Fibroblast of skin of right quadriceps (primary cell): ENCODE results near the gene UQCRH.
"Not testable (repeated sequence)": the region's sequence is repeated elsewhere in the genome, so short reads cannot be mapped to it uniquely, and the experiment has no call there.

Experiments used
- DNase-seq: peaks from one replicate; pipeline ENCODE4 v3.0.0-alpha.2; 2013

The UQCRH gene

DNA sequence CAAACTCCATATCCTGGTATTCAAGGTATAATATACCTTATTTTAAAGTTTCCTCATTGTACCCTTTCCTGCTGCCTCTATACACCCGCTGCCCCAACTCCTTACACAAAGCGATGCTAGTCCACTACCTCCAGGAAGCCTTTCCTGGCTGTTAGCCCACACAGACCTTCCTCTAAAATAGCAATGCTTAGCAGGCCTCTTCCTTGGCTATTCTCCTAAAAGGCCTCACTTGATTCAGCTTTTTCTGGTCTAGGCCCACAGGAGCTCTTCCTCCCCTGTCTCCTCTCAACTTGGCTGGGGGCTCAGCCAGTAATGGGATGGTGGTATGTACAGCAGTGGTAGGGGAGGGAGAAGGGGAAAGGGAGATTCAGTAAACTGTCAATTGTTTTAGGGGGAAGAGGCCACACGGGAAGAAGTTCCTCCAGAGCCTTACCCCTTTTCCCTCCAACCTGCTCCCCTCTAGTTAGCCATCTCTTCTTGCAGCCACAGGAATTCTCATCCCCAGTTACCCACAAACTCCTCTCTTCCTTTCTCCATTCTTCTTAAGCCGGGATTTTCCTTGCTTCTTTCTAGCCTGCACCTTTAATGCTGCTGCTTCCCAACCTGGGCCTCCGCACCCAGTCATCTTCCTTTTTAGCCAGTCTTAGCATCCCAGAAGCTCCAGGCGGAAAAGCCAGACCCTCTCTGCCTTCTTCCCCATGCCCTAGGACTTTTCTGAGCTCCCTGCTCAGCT is 2.7 kb upstream of the UQCRH start:
- peak; percentile 39 for DNase-seq

DNA sequence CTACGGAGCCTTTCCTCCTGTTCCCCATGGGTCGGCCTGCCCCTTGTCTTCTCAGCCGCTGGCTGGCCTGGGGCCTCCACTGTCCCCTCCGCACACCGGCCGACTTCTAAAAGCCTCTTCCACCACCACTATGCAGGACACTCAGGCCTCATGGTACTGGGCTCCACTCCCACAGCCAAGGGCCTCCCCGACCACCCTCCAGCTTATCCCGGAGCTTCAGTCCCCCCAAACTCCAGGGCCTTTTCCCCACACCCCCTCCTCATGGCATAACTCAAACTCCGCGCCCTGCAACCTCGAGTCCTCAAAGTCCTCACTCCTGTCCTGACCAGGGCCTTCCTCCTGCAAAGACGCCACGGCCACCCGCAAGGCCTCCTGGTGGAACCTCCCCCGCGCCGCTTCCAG is 2.1 kb upstream of the UQCRH start:
- no peak for DNase-seq

DNA sequence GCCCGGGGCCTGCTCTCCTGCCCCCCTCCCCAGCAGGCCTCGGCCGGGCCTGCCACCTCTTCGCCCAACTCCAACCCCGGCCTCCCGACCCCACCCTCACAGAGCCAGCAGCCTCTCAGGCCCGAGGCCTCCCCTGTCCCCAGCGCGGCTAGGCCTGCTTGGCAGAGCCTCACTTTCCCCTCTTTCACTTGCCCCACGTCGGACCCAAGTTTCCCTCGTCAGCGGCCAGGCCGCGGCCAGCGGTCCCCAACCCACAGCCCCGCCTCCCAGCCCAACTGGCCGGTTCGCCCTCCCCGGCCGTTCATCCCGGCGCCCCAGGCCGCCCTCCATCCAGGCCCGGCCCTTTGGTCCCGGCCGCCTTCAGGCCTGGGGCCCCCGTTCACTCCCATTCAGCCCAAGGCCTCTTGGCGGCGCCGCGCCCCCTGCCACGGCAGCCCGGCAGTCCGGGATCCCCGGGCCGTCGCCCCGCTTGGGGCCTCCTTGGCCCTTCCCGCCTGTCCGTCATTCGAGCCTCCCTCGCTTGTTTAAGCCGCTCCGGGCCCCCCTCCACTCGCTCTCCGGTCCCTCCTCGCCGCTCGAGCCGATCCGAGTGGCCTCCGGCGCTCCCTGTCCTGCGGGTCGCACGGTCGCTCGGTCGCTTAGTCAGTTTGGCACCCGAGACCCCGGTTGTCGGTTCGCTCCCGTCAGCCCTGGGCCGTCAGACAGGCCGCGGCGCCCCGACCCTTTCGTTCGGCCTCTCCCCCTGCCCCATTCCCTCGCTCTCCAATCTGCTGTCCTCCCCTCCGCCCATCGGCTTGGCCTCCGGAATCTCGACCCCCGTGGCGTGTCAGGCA is 1.5 kb upstream of the UQCRH start:
- DNase-seq, result peak; percentile 57

DNA sequence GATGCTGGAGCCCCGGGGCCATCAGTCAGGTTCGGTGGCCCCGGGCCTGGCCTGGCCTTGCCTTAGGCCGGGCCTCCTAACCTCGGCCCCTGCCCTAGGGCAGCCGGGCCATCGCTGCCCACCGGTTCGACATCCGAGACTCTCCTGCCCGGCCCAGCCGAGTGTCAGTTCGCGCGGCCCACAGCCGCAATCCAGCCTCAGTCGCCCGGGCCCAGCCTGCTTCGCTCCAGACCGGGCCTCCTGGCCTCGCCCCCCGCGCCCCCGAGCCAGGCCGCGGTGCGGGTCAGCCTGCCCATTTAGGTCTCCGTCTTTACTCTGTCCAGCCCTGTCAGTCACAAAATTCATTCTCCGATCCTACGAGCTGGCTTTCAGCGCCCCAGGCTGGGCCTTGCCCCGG is 859 bp upstream of the UQCRH start:
- no peak for DNase-seq

DNA sequence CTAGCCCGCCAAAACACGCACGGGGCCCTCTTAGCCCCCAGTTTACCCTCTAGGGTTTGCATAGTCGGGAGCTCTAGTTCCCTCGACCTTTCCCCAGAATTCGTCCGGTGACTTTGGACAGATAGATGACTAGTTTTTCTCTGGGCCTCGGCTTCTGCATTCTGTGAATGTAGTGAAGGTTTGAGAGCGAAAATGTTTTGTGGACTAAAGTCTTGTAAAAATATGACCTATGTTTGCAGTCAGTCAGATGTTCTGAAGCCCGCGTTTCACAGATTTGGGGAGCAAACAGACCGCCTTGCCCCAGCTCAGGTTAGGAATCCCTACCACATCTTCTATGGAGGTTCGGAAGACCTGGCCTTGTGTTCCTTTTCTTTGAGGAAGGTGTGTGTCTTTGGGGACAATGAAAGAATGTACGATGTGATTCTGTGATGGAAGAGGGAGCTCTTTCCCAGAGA is 401 bp downstream of the UQCRH start:
- no peak for DNase-seq

DNA sequence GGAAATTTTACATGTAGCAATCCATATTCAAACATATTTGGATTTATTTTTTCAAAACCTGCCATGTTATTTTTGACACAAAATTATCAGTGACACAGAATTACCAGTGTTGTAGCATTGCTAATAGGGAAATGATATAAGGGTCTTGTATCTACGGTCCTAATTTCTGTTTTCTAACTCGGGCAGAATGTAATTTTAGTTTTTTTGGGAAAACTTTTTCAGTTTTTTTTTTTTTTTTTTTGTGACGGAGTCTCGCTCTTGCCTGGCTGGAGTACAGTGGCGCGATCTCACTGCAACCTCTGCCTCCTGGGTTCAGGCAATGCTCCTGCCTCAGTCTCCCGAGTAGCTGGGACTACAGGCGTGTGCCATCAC is 2.6 kb downstream of the UQCRH start:
- no peak for DNase-seq

DNA sequence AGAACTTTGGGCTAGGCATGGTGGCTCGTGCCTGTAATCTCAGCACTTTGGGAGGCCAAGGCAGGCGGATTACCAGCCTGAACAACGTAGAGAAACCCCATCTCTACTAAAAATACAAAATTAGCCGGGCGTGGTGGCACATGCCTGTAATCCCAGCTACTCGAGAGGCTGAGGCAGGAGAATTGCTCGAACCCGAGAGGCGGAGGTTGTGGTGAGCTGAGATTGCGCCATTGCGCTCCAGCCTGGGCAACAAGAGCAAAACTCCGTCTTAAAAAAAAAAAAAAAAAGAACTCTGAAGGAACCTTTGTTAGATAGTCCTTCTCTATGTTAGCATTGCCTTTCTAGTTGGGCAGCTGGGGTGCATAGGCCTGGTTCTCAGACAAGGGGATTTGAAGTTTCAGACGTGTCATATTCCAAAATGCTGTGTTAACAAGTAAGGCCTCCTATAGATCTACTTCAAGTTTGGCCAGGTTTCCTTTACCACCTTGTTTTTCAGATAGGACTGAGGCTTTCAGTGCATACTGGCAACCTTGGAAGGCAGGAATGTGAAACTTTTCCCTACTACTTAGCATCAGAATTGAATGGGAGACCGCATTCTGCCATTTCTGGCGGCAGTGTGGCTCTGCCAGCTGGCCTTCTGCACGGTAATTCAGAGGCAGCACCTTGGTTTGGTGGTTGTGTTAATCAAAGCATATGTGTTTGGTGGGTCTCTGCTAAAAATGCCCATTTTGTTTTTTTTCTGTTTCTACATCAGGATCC is 6.1 kb downstream of the UQCRH start:
- DNase-seq, result no peak

DNA sequence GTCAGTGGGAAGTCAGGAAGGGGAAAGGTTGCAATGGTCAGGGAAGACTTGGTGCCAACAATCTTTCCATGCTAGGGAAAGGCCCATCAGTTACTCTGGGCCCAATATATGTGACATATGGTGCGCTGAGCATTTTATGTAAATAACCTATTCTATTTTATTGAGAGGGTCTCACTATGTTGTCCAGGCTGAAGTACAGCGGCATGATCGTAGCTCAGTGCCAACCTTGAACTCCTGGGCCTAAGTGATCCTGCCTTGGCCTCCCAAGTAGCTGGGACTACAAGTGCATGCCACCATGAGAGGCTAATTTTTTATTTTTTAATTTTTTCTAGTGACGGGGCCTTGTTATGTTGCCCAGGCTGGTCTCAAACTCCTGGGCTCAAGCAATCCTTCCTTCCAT is 6.8 kb downstream of the UQCRH start:
- no peak for DNase-seq

DNA sequence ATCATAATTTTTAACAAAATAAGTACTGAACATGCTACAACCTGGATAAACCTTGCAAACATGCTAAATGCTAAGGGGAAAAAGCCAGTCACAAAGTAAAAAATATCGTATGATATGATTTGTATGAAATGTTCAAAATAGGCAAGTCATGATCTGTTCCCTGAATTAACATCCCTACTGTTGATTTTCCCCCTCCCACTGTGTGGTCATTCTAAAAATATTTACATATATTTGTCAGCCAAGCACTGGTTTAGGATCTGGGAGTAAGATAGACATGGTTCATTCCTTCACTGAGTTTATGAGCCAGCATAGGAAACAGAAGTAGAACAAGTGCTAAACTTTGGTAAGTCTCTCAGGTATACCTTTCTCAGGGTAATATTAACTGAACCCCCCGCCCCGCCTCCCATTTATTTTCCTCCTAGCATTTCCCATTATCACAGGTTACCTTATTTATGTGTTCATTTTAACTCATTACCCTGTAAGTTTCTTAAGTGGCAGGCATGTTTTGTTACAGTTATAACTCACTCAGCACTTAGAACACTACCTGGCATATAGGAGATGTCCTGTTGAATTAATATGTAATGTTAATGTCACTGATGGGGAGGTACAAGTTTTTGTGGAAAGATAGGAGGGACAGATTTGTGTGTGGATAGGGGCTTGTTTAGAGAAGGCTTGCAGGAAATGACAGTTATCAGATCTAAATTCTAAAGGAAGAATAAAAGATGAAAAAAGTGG is 12.3 kb downstream of the UQCRH start:
- peak; percentile 41 for DNase-seq

DNA sequence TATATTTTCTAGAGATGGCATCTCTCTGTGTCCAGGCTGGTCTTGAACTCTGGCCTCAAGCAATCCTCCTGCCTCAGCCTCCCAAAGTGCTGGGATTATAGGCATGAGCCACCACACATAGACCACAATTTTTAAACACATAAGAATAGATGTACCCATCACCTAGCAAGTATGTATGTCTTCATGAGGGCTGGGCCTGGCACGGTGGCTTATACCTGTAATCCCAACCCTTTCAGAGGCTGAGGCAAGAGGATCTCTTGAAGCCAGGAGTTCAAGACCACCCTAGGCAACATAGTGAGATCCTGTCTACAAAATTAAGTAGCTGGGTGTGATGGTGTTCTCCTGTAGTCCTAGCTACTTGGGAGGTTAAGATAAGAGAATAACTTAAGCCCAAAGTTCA is 13.8 kb downstream of the UQCRH start:
- DNase-seq, result no peak

DNA sequence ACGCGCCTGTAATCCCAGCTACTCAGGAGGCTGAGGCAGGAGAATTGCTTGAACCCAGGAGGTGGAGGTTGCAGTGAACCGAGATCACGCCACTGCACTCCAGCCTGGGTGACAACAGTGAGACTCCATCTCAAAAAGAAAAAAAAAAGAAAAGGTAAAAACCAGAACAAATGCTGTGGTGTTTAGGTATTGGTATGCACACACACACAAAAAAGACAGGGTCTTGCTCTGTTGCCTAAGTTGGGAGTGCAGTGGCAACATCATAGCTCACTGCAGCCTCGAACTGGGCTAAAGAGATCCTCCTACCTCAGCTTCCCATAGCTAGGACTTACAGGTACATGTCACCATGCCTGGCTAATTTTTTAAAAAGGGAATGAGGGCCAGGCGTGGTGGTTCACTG is 15.8 kb downstream of the UQCRH start:
- not testable (repeated sequence) for DNase-seq

DNA sequence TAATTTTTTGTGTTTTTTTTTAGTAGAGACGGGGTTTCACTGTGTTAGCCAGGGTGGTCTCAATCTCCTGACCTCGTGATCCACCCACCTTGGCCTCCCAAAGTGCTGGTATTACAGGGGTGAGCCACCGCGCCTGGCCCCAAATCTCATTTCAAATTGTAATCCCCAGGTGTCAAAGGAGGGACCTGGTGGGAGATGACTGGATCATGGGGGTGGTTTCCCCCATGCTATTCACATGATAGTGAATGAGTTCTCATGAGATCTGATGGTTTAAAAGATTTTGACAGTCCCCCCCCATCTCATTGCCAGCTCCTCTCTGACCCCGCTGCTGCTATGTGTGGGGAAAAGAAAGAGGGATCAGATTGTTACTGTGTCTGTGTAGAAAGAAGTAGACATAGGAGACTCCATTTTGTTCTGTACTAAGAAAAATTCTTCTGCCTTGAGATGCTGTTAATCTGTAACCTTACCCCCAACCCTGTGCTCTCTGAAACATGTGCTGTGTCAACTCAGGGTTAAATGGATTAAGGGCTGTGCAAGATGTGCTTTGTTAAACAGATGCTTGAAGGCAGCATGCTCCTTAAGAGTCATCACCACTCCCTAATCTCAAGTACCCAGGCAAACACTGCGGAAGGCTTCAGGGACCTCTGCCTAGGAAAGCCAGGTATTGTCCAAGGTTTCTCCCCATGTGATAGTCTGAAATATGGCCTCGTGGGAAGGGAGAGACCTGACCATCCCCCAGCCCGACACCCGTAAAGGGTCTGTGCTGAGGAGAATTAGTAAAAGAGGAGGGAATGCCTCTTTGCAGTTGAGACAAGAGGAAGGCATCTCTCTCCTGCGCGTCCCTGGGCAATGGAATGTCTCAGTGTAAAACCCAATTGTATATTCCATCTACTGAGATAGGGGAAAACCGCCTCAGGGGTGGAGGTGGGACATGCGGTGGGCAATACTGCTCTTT is 16.7 kb downstream of the UQCRH start:
- DNase-seq, result not testable (repeated sequence)

DNA sequence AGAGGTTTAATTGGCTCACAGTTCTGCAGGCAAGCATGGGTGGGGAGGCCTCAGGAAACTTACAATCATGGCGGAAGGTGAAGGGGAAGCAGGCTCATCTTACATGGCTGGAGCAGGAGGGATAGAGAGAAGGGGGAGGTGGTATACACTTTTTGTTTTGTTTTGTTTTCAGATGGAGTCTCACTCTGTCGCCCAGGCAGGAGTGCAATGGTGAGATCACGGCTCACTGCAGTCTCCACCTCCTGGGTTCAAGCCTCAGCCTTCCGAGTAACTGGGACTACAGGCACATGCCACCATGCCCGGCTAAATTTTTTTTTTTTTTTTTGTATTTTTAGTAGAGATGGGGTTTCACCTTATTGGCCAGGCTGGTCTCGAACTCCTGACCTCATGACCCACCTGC is 18.7 kb downstream of the UQCRH start:
- DNase-seq, result not testable (repeated sequence)

DNA sequence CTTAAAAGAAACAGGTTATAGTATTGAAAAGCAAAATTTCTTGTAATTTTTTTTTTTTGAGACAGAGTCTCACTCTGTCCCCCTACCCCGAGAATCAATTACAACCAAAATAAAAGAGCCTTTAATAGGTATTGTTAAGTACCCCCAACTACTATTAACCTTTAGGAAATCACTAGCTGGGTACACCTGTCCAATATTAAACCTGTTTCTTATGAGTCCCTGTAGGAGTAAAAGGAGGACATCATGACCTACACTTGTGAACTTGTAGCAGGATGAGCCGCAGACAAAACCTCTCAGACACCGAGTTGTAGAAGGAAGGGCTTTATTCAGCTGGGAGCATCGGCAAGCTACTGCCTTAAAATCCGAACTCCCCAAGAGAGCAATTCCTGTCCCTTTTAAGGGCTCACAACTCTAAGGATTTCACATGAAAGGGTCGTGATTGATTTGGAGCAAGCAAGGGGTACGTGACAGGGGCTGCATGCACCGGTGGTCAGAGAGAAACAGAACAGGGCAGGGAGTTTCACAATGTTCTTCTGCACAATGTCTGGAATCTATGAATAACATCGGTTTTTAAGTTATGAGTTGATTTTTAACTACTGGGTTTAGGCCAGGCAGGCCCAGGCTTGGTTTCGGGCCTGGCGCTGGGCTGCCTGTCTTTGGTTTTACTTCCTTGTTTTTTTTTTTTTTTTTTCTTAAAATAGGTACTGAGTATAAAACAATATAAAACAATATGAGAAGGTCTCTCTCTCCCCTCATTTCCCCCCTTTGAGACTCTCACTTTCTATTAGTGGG is 22.0 kb downstream of the UQCRH start:
- DNase-seq, result not testable (repeated sequence)

DNA sequence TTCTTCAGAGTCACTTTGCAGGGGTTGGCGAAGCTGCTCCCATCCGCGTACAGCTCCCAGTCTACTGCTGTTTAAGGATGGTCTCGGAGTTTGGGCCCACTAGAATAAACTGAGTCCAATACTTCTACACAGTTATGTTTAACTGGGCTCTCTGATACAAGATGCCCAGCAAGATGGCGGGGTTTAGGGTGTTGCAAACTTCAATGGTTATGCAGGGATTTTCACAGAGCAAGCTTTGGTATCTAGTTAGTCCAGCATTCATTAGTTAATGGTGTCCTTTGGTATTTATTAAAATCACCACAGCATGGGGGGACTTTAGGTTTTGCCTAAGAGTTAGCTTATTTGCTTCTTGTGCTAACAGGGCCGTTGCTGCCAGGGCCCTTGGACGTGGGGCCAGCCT is 24.7 kb downstream of the UQCRH start:
- DNase-seq, result not testable (repeated sequence)

DNA sequence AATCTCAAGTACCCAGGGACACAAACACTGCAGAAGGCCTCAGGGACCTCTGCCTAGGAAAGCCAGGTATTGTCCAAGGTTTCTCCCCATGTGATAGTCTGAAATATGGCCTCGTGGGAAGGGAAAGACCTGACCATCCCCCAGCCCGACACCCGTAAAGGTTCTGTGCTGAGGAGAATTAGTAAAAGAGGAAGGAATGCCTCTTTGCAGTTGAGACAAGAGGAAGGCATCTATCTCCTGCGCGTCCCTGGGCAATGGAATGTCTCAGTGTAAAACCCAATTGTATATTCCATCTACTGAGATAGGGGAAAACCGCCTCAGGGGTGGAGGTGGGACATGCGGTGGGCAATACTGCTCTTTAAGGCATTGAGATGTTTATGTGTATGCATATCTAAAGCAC is 26.3 kb downstream of the UQCRH start:
- DNase-seq, result not testable (repeated sequence)

DNA sequence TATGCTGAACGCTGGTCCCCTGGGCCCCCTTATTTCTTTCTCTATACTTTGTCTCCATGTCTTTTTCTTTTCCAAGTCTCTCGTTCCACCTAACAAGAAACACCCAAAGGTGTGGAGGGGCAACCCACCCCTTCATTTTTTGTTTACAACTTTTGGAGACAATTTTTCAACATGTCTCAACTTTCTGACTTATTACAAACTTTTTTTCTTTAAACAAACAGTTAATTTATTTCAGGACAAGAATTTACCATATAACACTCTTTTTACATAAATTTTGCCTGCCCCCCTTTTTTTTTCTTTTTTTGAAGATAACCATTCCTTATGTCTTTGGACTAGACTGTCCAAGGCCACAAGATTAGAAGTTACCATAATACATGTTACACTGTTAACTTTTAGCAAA is 26.9 kb downstream of the UQCRH start:
- DNase-seq, result not testable (repeated sequence)

DNA sequence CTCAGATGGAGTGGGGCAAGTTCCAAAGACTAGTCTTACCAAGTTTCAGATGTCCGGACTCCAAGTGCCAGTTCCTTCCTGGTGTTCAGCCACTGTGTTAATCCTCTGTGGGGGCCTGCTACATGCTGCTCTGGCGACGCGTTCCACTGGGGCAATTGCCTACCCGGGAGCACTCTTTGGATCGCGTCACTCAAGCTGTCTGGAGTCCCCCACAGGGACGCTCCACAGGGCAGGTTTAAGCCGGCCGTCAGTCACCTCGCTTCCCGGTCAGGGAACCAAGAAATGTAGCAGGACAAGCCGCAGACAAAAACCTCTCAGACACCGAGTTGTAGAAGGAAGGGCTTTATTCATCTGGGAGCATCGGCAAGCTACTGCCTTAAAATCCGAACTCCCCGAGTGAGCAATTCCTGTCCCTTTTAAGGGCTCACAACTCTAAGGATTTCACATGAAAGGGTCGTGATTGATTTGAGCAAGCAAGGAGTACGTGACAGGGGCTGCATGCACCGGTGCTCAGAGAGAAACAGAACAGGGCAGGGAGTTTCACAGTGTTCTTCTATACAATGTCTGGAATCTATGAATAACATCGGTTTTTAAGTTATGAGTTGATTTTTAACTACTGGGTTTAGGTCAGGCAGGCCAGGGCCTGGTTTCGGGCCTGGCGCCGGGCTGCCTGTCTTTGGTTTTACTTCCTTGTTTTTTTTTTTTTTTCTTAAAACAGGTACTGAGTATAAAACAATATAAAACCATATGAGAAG is 28.5 kb downstream of the UQCRH start:
- not testable (repeated sequence) for DNase-seq

DNA sequence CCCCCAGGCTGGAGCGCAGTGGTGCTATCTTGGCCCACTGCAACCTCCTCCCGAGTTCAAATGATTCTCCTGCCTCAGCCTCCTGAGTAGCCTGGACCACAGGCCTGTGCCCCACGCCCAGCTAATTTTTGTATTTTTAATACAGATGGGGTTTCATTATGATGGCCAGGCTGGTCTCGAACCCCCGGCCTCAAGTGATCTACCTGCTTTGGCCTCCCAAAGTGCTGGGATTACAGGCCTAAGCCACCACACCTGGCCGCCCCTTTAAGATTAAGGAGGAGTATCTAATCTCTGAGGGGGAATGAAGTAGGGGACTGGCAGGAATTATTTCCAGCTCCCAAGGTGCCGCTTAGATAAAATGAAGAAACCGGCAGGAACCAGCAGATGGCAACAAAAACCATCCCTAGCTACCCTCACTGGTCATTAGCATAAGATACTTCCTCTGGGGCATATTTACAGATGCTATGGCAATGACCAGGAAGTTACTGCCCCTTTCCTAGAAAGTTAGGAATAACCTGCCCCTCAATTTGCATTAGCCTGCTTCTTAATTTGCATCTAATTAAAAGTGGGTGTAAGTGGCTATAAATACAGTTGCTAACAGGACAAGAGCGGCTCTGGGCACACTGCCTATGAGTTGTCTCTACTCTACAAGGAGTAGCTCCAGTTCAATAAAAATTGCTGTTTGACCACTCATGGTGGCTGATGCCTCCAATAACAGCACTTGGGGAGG is 30.0 kb downstream of the UQCRH start:
- peak; percentile 12 for DNase-seq
